ENCODE data around the gene TM4SF20. TPM values are rescaled to one million over a fixed set of nuclear protein-coding genes. Genes with fewer than 3 reads are reported as not detected.

Gene TM4SF20
- total RNA-seq, 1 experiment from 2014 or later, result not detected

- TF ChIP-seq NR3C1 (CRISPR knock-in tag; conservative IDR thresholded peaks at IDR 0.05; ENCODE audit: low read depth), result no peak
- no peak for TF ChIP-seq E2F5 (CRISPR knock-in tag; IDR thresholded peaks at IDR 0.05)
- no peak for TF ChIP-seq CREM (CRISPR knock-in tag; IDR thresholded peaks at IDR 0.05)
These were observed 15.3 kb downstream of the TM4SF20 start (continued) for GRCh38 chr2:227363756-227364155.

DNA sequence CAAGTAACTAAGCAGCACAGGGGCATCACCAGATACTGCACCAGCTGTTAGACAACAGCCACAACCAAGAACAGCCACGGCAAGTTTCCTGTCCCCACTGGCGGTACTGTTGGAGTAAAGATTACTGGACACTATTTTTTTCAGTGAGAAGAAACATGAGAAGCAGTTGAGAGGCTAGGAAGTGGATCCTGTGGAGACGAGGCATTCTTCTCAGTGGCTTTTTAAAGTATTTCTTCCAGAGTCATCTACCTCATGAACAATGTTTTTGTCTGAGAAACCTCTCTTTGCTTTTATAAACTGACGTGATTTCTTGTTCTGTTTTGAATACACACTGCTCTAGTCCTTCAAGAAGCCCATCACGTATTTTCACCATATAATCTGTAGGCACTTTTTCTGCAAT lies 18.8 kb downstream of the TM4SF20 start:
- ChIA-PET POLR2A (no interaction called here), CTCF (no interaction called here)
- Mint-ChIP-seq H3K36me3 (peaks cover 24% of the 10 kb centered on the region), H3K4me1 (no peaks in the 10 kb centered on the region), H3K27me3 (ENCODE audit: low read depth) (no peaks in the 10 kb centered on the region), H3K27ac (0 out of 2 replicates have a peak overlapping the region, but pooled peaks have one; percentile 39), H3K9me3 (no peaks in the 10 kb centered on the region), H3K4me3 (no peak overlapping the region)
- no peak for DNase-seq (ENCODE audit: low spot score)
- no peak for TF ChIP-seq JUN (CRISPR knock-in tag; IDR thresholded peaks at IDR 0.05)
- TF ChIP-seq ZBTB43 (CRISPR knock-in tag; IDR thresholded peaks at IDR 0.05), result no peak
- TF ChIP-seq ZNF263 (CRISPR knock-in tag; IDR thresholded peaks at IDR 0.05; ENCODE audit: low read depth), result no peak
- no peak for TF ChIP-seq NR2C2 (CRISPR knock-in tag; IDR thresholded peaks at IDR 0.05)
- TF ChIP-seq ZNF512 (CRISPR knock-in tag; IDR thresholded peaks at IDR 0.05; ENCODE audit: borderline replicate concordance), result no peak
- TF ChIP-seq, protein P1, sequence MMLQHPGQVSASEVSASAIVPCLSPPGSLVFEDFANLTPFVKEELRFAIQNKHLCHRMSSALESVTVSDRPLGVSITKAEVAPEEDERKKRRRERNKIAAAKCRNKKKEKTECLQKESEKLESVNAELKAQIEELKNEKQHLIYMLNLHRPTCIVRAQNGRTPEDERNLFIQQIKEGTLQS (CRISPR knock-in tag; conservative IDR thresholded peaks at IDR 0.05), result no peak
- no peak for TF ChIP-seq KAT7 (CRISPR knock-in tag; IDR thresholded peaks at IDR 0.05; ENCODE audit: borderline replicate concordance)
- no peak for TF ChIP-seq PRRX2 (CRISPR knock-in tag; IDR thresholded peaks at IDR 0.05)
- TF ChIP-seq ZNF416 (CRISPR knock-in tag; IDR thresholded peaks at IDR 0.05), result no peak
- TF ChIP-seq HMGA2 (CRISPR knock-in tag; IDR thresholded peaks at IDR 0.05), result no peak
- TF ChIP-seq CBFB (CRISPR knock-in tag; IDR thresholded peaks at IDR 0.05; ENCODE audit: low read depth), result no peak
- no peak for TF ChIP-seq MYBL2 (CRISPR knock-in tag; IDR thresholded peaks at IDR 0.05)
- TF ChIP-seq, protein P2, sequence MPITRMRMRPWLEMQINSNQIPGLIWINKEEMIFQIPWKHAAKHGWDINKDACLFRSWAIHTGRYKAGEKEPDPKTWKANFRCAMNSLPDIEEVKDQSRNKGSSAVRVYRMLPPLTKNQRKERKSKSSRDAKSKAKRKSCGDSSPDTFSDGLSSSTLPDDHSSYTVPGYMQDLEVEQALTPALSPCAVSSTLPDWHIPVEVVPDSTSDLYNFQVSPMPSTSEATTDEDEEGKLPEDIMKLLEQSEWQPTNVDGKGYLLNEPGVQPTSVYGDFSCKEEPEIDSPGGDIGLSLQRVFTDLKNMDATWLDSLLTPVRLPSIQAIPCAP (CRISPR knock-in tag; IDR thresholded peaks at IDR 0.05), result no peak
- no peak for TF ChIP-seq ZNF396 (CRISPR knock-in tag; IDR thresholded peaks at IDR 0.05; ENCODE audit: borderline replicate concordance)
- no peak for TF ChIP-seq GABPB1 (CRISPR knock-in tag; IDR thresholded peaks at IDR 0.05)
- ATAC-seq, result no peak

DNA sequence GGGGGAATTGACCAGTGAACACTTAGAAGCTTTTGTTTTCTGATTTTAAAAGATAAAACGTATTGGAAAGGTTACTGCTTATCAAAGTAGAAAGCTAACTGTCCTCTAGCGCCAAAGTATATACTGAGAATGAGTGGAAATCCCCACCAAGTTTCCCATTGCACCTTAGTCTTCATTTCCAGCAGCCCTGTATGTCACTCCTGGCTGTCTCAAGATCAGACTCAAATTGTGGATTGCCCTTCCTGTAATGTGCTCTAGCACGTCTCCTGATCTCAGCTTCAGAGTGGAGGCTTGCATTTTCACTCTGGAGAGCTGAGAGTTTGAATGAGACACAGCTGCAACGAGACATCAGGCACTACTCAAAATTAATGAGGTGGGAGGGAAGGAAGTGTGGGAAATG lies 27.5 kb downstream of the TM4SF20 start:
- peaks cover 23% of the 10 kb centered on the region for H3K4me1 Mint-ChIP-seq
- peaks cover 15% of the 10 kb centered on the region for H3K36me3 Mint-ChIP-seq
- H3K4me3 Mint-ChIP-seq, result no peak overlapping the region
- TF ChIP-seq NFYB (CRISPR knock-in tag; conservative IDR thresholded peaks at IDR 0.05; ENCODE audit: low read depth), result no peak
- H3K27ac Mint-ChIP-seq, result peak overlapping the region; percentile 66
- no peaks in the 10 kb centered on the region for H3K27me3 Mint-ChIP-seq (ENCODE audit: low read depth)
- no peak for DNase-seq (ENCODE audit: low spot score)
- ChIA-PET CTCF (interaction anchor here (0.6 to 0.9 kb wide), 3 partner anchors 15 to 113 kb away, joined by 3 read pairs; no protein-coding TSS in a partner anchor), POLR2A (no interaction called here)
- ATAC-seq, result peak; percentile 47; the same call in 1 of the 2 replicates
- no peaks in the 10 kb centered on the region for H3K9me3 Mint-ChIP-seq

Measured in WTC11 (cell line).